ENCODE results near the gene SFRP5.

GRCh38 chr10:97784200-97784810, 12.5 kb upstream of the SFRP5 start:
- no peak for TF ChIP-seq ADNP (CRISPR knock-in tag; IDR thresholded peaks at IDR 0.05)
- no peak for TF ChIP-seq MEIS1 (CRISPR knock-in tag; IDR thresholded peaks at IDR 0.05; ENCODE audit: borderline replicate concordance)
- no peak for TF ChIP-seq ZFP41 (CRISPR knock-in tag; IDR thresholded peaks at IDR 0.05; ENCODE audit: borderline replicate concordance)
- no peak for TF ChIP-seq ZBTB40 (IDR thresholded peaks at IDR 0.05)
- no peak for TF ChIP-seq ZBTB40 (CRISPR knock-in tag; IDR thresholded peaks at IDR 0.05)
- TF ChIP-seq CTCF (CRISPR knock-in tag; IDR thresholded peaks at IDR 0.05): no peak
- TF ChIP-seq FOXP4 (CRISPR knock-in tag; IDR thresholded peaks at IDR 0.05): no peak
- no peak for TF ChIP-seq KAT2B (IDR thresholded peaks at IDR 0.05; ENCODE audit: borderline replicate concordance, low read depth, low read length)
- no peak for TF ChIP-seq ZNF382 (CRISPR knock-in tag; IDR thresholded peaks at IDR 0.05; ENCODE audit: borderline replicate concordance)
- no peak for TF ChIP-seq ZNF136 (CRISPR knock-in tag; IDR thresholded peaks at IDR 0.05; ENCODE audit: low read depth)
- no peak for TF ChIP-seq MAFK (conservative IDR thresholded peaks at IDR 0.05 in 1 of 2, IDR thresholded peaks at IDR 0.05 in 1 of 2; ENCODE audit: low read length in 2 of 2)
- TF ChIP-seq PHF21A (CRISPR knock-in tag; IDR thresholded peaks at IDR 0.05): no peak
- TF ChIP-seq ZNF121 (CRISPR knock-in tag; IDR thresholded peaks at IDR 0.05): no peak
- no peak for TF ChIP-seq TAF1 (CRISPR knock-in tag; IDR thresholded peaks at IDR 0.05)
